Measurements from ENCODE around the gene TWF2. TPM values are rescaled to one million over a fixed set of nuclear protein-coding genes. Genes with fewer than 3 reads are reported as not detected.

The TWF2 gene
- polyA plus RNA-seq, 3 donors: 141 to 199 (median 176) TPM

DNA sequence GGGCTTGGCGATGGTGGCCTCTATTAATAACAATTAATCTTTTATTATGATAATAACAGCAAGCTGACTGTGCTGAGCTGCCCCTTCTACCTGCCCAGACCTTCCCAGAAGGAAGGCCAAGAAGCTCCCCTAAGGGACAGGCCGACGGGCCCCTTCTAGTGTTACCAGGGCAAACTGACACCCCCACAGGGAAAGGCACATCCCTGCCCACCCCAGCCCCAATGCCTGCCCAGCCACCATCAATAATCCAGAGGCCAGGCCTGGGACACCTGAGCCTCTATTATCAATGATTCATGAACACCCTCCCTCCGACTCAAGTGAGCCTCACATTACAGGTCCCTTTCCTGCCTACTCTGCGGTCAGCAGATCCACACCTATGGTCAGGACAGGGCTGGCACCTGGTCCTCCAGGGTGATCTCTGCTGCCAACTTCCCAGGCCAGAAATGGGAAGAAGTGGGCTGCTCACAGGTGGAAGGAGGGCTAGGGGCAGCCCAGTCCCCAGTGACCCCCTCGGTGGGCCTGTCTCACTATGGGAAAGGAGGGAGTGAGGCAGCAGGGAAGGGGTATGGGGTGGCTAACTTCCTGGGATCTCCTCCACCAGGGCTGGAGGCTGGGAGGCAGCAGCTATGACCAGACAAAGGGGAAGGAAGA lies 1.8 kb downstream of the TWF2 start:
- Histone ChIP-seq H3K4me1 (ENCODE audit: control insufficient read depth in 1 of 2, insufficient read depth in 2 of 2, low read length in 2 of 2) (peaks cover 49 to 81% of the 10 kb centered on the region in 2 donors), H3K4me3 (replicated peaks in 1 of 3; ENCODE audit: low read depth in 2 of 3, low read length in 3 of 3) (peak overlapping the region; percentile 88 to 100 (median 93)), H3K36me3 (replicated peaks in 1 of 2; ENCODE audit: control insufficient read depth in 1 of 2, insufficient read depth in 2 of 2, low read length in 2 of 2) (peaks cover 31 to 38% of the 10 kb centered on the region in 2 donors), H3K9ac (ENCODE audit: insufficient read depth, low read length, poor library complexity, severe bottlenecking) (peak overlapping the region; percentile 83), H3K27me3 (ENCODE audit: control insufficient read depth in 2 of 2, insufficient read depth in 2 of 2, low read length in 2 of 2) (no peaks in the 10 kb centered on the region), H3K27ac (ENCODE audit: low read depth in 1 of 2, low read length in 2 of 2) (peak overlapping the region; percentile 79 to 91), H3K9me3 (replicated peaks in 1 of 2; ENCODE audit: control insufficient read depth in 1 of 2, insufficient read depth in 1 of 2, low read length in 2 of 2) (no peaks in the 10 kb centered on the region), H3K4me2 (replicated peaks; ENCODE audit: extremely low read depth, low read length, poor library complexity, severe bottlenecking) (peak overlapping the region; percentile 97), H2AFZ (ENCODE audit: insufficient read depth, low read depth, low read length, poor library complexity, severe bottlenecking) (no peak overlapping the region), H3K79me2 (ENCODE audit: insufficient read depth, low read length) (peaks cover 92% of the 10 kb centered on the region), H4K20me1 (ENCODE audit: insufficient read depth, low read length) (peaks cover 64% of the 10 kb centered on the region)
- H3K4me1 Mint-ChIP-seq: peaks cover 59% of the 10 kb centered on the region
- H3K27ac Mint-ChIP-seq: peak overlapping the region; percentile 91 to 95 (median 92)
- peak overlapping the region; percentile 90 to 97 for H3K4me3 Mint-ChIP-seq
- no peak for DNase-seq
- intact Hi-C loops (cut with micrococcal nuclease): no loop called here
- WGBS (ENCODE audit: insufficient coverage): 63% methylated on average over 3 of the region's 6 CpGs
- no peaks in the 10 kb centered on the region for H3K27me3 Mint-ChIP-seq (ENCODE audit: low read depth in 3 of 3)
- H3K36me3 Mint-ChIP-seq: peaks cover 33 to 41% of the 10 kb centered on the region in 2 donors
- TF ChIP-seq, protein P1, sequence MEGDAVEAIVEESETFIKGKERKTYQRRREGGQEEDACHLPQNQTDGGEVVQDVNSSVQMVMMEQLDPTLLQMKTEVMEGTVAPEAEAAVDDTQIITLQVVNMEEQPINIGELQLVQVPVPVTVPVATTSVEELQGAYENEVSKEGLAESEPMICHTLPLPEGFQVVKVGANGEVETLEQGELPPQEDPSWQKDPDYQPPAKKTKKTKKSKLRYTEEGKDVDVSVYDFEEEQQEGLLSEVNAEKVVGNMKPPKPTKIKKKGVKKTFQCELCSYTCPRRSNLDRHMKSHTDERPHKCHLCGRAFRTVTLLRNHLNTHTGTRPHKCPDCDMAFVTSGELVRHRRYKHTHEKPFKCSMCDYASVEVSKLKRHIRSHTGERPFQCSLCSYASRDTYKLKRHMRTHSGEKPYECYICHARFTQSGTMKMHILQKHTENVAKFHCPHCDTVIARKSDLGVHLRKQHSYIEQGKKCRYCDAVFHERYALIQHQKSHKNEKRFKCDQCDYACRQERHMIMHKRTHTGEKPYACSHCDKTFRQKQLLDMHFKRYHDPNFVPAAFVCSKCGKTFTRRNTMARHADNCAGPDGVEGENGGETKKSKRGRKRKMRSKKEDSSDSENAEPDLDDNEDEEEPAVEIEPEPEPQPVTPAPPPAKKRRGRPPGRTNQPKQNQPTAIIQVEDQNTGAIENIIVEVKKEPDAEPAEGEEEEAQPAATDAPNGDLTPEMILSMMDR (IDR thresholded peaks at IDR 0.05): no peak
- H3K9me3 Mint-ChIP-seq: peaks cover 0 to 1% (median 0%) of the 10 kb centered on the region in 7 donors

- Histone ChIP-seq H3K27ac (ENCODE audit: low read depth in 1 of 2, low read length in 2 of 2) (peak overlapping the region in 1 of 2 donors; percentile 91), H3K27me3 (ENCODE audit: control insufficient read depth in 2 of 2, insufficient read depth in 2 of 2, low read length in 2 of 2) (no peaks in the 10 kb centered on the region), H3K36me3 (replicated peaks in 1 of 2; ENCODE audit: control insufficient read depth in 1 of 2, insufficient read depth in 2 of 2, low read length in 2 of 2) (peaks cover 34 to 44% of the 10 kb centered on the region in 2 donors), H3K9me3 (replicated peaks in 1 of 2; ENCODE audit: control insufficient read depth in 1 of 2, insufficient read depth in 1 of 2, low read length in 2 of 2) (no peaks in the 10 kb centered on the region), H2AFZ (ENCODE audit: insufficient read depth, low read depth, low read length, poor library complexity, severe bottlenecking) (no peak overlapping the region), H3K4me2 (replicated peaks; ENCODE audit: extremely low read depth, low read length, poor library complexity, severe bottlenecking) (peak overlapping the region; percentile 97), H3K9ac (ENCODE audit: insufficient read depth, low read length, poor library complexity, severe bottlenecking) (no peak overlapping the region), H3K4me3 (replicated peaks in 1 of 3; ENCODE audit: low read depth in 2 of 3, low read length in 3 of 3) (peak overlapping the region in 1 of 3 experiments; percentile 100), H3K4me1 (ENCODE audit: control insufficient read depth in 1 of 2, insufficient read depth in 2 of 2, low read length in 2 of 2) (peaks cover 51 to 87% of the 10 kb centered on the region in 2 donors), H4K20me1 (ENCODE audit: insufficient read depth, low read length) (peaks cover 70% of the 10 kb centered on the region), H3K79me2 (ENCODE audit: insufficient read depth, low read length) (peaks cover 92% of the 10 kb centered on the region)
- H3K27ac Mint-ChIP-seq: peak overlapping the region in 6 of 7 donors; percentile 55 to 95 (median 92)
- 97% methylated on average over 5 of the region's 5 CpGs for WGBS (ENCODE audit: insufficient coverage)
- H3K9me3 Mint-ChIP-seq: peaks cover 0 to 1% (median 0%) of the 10 kb centered on the region in 7 donors
- H3K36me3 Mint-ChIP-seq: peaks cover 38 to 47% of the 10 kb centered on the region in 2 donors
- no peaks in the 10 kb centered on the region for H3K27me3 Mint-ChIP-seq (ENCODE audit: low read depth in 3 of 3)
- H3K4me3 Mint-ChIP-seq: peak overlapping the region; percentile 11 to 31
- peaks cover 63% of the 10 kb centered on the region for H3K4me1 Mint-ChIP-seq
- intact Hi-C loops (cut with micrococcal nuclease): no loop called here
- TF ChIP-seq, protein P1 (IDR thresholded peaks at IDR 0.05): no peak
- no peak for DNase-seq
These were observed 2.5 kb downstream of the TWF2 start for GRCh38 chr3:52236424-52236886.

Data from CD14-positive monocyte (primary cell).